Glutamatergic neuron (in vitro differentiated cells): ENCODE results near the gene CHERP. TPM values are rescaled to one million over a fixed set of nuclear protein-coding genes. Genes with fewer than 3 reads are reported as not detected.

Experiments
- DNase-seq: peaks from one replicate; pipeline ENCODE4 v3.0.0; 2022
- H3K27ac Mint-ChIP-seq: one replicate; pipeline ENCODE4 v1.8.0; 2020; ENCODE audit warnings: mild to moderate bottlenecking, mixed read lengths, inconsistent platforms; ENCODE audit not compliant: unreplicated experiment
- H3K27me3 Mint-ChIP-seq: one replicate; pipeline ENCODE4 v1.8.0; 2020; ENCODE audit warnings: mild to moderate bottlenecking, moderate library complexity, mixed read lengths, inconsistent platforms; ENCODE audit not compliant: unreplicated experiment
- H3K36me3 Mint-ChIP-seq: one replicate; pipeline ENCODE4 v1.8.0; 2020; ENCODE audit warnings: mild to moderate bottlenecking, mixed read lengths, inconsistent platforms; ENCODE audit not compliant: unreplicated experiment
- H3K4me1 Mint-ChIP-seq: one replicate; pipeline ENCODE4 v1.8.0; 2020; ENCODE audit warnings: mild to moderate bottlenecking, low read depth, mixed read lengths, inconsistent platforms; ENCODE audit not compliant: unreplicated experiment
- H3K4me3 Mint-ChIP-seq: one replicate; pipeline ENCODE4 v1.8.0; 2020; ENCODE audit warnings: mild to moderate bottlenecking, mixed read lengths, inconsistent platforms; ENCODE audit not compliant: unreplicated experiment
- H3K9me3 Mint-ChIP-seq: one replicate; pipeline ENCODE4 v1.8.0; 2020; ENCODE audit warnings: mild to moderate bottlenecking, moderate library complexity, mixed read lengths, inconsistent platforms; ENCODE audit not compliant: unreplicated experiment
- total RNA-seq: library from RNA; stranded (reverse); fragmentation: NEBNext Ultra II Directional; extraction: Animal tissue kit (Norgen Biotek cat#: 25700); gene quantifications from one replicate; pipeline ENCODE4 v1.2.1, GENCODE V29; 2021; ENCODE audit not compliant: unreplicated experiment
- TF ChIP-seq, protein P1 (sequence below): fragments of 200-600 bp; sonication (generic); IDR thresholded peaks from one replicate; pipeline ENCODE4 v1.5.0; 2021; ENCODE audit not compliant: partially characterized antibody, unreplicated experiment

The CHERP gene
- total RNA-seq, 1 donor from 2014 or later = 50.7 TPM

DNA sequence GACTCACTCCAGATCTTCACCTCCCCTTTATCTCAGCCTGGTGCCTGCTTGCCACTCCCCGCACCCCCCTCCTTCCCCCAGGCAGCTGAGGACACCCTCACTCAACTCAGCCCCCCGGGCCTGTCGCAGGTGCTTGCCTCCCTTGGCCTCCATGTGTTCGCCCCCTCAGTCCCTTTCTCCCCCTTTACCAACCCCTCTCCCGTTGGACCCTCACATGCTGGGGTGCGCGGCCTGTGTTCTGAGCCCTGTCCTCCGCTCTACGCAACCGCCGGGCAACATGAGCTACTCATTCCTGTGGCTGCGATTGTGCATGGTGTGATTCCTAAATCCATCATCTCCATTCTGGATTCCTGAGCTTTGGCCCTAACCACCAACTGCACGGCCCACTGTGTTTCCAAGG lies 5.1 kb downstream of the CHERP start:
- H3K4me1 Mint-ChIP-seq = peaks cover 5% of the 10 kb centered on the region
- no peaks in the 10 kb centered on the region for H3K9me3 Mint-ChIP-seq
- H3K27me3 Mint-ChIP-seq = peaks cover 2% of the 10 kb centered on the region
- TF ChIP-seq, protein P1, sequence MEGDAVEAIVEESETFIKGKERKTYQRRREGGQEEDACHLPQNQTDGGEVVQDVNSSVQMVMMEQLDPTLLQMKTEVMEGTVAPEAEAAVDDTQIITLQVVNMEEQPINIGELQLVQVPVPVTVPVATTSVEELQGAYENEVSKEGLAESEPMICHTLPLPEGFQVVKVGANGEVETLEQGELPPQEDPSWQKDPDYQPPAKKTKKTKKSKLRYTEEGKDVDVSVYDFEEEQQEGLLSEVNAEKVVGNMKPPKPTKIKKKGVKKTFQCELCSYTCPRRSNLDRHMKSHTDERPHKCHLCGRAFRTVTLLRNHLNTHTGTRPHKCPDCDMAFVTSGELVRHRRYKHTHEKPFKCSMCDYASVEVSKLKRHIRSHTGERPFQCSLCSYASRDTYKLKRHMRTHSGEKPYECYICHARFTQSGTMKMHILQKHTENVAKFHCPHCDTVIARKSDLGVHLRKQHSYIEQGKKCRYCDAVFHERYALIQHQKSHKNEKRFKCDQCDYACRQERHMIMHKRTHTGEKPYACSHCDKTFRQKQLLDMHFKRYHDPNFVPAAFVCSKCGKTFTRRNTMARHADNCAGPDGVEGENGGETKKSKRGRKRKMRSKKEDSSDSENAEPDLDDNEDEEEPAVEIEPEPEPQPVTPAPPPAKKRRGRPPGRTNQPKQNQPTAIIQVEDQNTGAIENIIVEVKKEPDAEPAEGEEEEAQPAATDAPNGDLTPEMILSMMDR = no peak
- H3K4me3 Mint-ChIP-seq = no peak overlapping the region
- DNase-seq = no peak
- H3K27ac Mint-ChIP-seq = no peak overlapping the region
- no peaks in the 10 kb centered on the region for H3K36me3 Mint-ChIP-seq

DNA sequence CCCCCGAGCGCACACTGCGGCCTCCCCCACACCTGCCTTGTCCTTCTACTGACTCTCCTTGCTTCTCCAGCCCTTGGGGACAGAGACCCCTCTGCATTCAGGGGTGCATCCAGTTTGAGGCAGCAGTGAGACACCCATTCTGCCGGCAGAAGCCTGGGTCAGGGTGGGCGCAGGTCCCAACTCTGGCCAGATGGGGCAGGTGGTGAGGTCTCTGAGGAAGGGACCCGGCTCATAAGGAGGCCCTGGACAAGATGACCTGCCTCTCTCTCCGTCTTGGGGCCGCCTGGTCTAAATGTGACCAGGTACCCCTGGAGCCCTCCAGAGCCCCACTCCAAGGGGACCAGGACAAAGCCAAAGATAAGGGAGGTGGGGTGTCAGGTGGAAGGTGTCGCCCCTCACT lies 6.1 kb downstream of the CHERP start:
- no peak for DNase-seq
- H3K27me3 Mint-ChIP-seq = peaks cover 4% of the 10 kb centered on the region
- no peak overlapping the region for H3K27ac Mint-ChIP-seq
- no peaks in the 10 kb centered on the region for H3K36me3 Mint-ChIP-seq
- H3K4me3 Mint-ChIP-seq = no peak overlapping the region
- H3K9me3 Mint-ChIP-seq = no peaks in the 10 kb centered on the region
- H3K4me1 Mint-ChIP-seq = peaks cover 2% of the 10 kb centered on the region
- TF ChIP-seq, protein P1 = no peak

DNA sequence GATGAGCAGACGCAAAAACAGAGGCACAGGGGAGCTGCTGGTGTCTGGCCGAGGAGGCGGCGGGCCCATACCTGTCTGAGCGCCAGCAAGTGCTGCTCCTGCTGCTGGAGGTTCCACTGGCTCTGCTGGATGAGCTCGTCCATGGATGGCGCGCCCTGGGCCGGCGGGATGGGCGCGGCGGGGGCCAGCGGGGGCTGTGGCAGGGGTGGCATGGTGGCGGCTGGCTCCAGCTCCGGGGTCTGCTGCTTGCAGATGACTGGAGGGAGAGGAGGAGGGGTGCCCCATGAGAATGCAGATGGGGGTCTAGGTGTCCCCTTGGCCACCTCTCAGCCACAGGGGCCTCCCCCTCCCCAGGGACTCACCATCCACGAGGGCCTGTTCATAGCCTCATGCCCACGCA lies 6.9 kb downstream of the CHERP start:
- TF ChIP-seq, protein P1 = no peak
- Mint-ChIP-seq H3K36me3 (no peaks in the 10 kb centered on the region), H3K27me3 (peaks cover 4% of the 10 kb centered on the region), H3K27ac (no peak overlapping the region), H3K4me3 (no peak overlapping the region), H3K4me1 (no peaks in the 10 kb centered on the region), H3K9me3 (no peaks in the 10 kb centered on the region)
- DNase-seq = no peak

DNA sequence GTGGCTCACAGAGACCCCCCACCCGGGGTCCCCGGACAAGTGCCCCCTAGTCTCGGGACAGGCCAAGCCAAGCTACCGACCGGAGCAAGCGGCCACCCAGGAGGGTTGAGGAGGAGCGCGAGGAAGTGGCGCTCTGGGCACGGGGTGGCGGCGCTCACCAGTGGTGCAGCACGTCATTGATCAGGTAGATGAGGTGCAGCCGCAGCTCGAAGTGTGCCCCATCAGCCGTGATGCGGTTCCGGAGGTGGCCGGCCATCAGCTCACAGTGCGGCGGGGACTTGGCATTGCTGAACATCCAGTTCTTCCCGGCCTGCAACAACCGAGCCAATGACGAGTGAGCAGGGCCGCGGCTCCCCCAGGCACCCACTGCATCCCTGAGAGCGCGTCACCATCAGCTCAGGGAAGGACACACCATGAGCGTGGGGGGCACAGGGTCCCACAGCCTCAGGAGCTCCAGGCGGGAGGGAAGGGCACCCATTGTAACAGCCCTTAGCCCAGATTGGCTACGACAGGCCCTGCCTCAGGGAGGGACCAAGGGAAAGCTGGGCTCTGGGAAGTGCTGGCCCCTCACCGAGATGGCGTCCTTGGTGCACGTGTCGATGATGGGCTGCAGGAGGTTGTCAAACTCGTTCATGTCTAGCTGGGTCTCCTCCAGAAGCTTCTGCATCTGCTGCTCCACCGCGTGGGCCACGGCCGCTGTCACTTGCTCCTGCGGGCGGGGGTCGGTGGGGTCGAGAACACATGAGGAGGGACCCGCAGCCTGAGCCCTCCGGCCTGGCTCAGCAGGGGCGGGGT lies 9.6 kb downstream of the CHERP start:
- DNase-seq = no peak
- no peak overlapping the region for H3K4me3 Mint-ChIP-seq
- H3K9me3 Mint-ChIP-seq = no peaks in the 10 kb centered on the region
- TF ChIP-seq, protein P1 = no peak
- no peaks in the 10 kb centered on the region for H3K36me3 Mint-ChIP-seq
- peaks cover 5% of the 10 kb centered on the region for H3K27me3 Mint-ChIP-seq
- H3K27ac Mint-ChIP-seq = no peak overlapping the region
- no peaks in the 10 kb centered on the region for H3K4me1 Mint-ChIP-seq

DNA sequence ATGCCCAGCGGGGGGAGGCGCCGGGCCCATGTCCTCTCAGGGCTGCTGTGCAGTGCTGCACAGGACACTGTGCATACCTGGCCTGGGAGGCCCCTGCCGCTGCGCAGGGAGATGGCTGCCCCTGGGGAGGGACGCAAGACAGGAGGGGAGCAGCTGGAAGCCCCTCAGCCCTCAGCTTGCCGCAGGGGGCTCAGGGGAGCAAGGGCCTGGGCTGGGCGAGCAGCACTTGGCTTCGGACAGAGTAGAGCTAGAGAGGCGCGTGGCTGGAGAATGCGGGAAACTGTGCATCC lies 10.9 kb downstream of the CHERP start:
- TF ChIP-seq, protein P1 = no peak
- Mint-ChIP-seq H3K4me3 (no peak overlapping the region), H3K36me3 (no peaks in the 10 kb centered on the region), H3K27me3 (peaks cover 5% of the 10 kb centered on the region), H3K9me3 (no peaks in the 10 kb centered on the region), H3K27ac (no peak overlapping the region), H3K4me1 (no peaks in the 10 kb centered on the region)
- no peak for DNase-seq
